Body of pancreas (tissue), 4 donors: ENCODE data around the gene RAB3GAP1. TPM values are rescaled to one million over a fixed set of nuclear protein-coding genes. Genes with fewer than 3 reads are reported as not detected.

Source experiments
- ATAC-seq: fragments of 150-250 bp; one replicate; pipeline ENCODE4 v1.9.1; 2016
- DNase-seq, 4 donors: peaks; one replicate each; pipeline ENCODE4 v3.0.0-alpha.2; 2019
- H3K27ac ChIP-seq, 4 donors: fragments of 200-600 bp; sonication (generic); 1 replicate in 3 of 4; 2 replicates in 1 of 4; pipeline versions ENCODE4 v1.5.1 to v1.6.1; 2016 to 2019; ENCODE audit warnings: mild to moderate bottlenecking in 1 of 4, mixed read lengths in 1 of 4, moderate library complexity in 1 of 4
- H3K27me3 ChIP-seq, 2 donors: fragments of 200-600 bp; sonication (generic); one replicate each; pipeline ENCODE4 v1.6.0; 2016; ENCODE audit warnings: mild to moderate bottlenecking in 1 of 2
- H3K36me3 ChIP-seq, 2 donors: fragments of 200-600 bp; sonication (generic); replicated peaks in 1 of 2; 2 replicates each; pipeline ENCODE4 v1.5.1; 2016; ENCODE audit warnings: low read depth in 2 of 2; ENCODE audit not compliant: insufficient read depth in 1 of 2
- H3K4me1 ChIP-seq: fragments of 200-600 bp; sonication (generic); one replicate; pipeline ENCODE4 v1.6.0; 2016
- H3K4me3 ChIP-seq, 2 donors: fragments of 200-600 bp; sonication (generic); 1 replicate in 1 of 2; 2 replicates in 1 of 2; pipeline ENCODE4 v1.5.1; 2016 to 2019
- H3K9me3 ChIP-seq, 3 donors: fragments of 200-600 bp; sonication (generic); 1 replicate in 2 of 3; 2 replicates in 1 of 3; pipeline ENCODE4 v1.5.1; 2016
- CTCF ChIP-seq, 7 experiments: fragments of 450-650 bp in 4 of 7; fragments of 200-600 bp in 3 of 7; sonication (generic) in 3 of 7; IDR thresholded peaks; one replicate each; pipeline ENCODE4 v1.5.1; 2016 to 2019; ENCODE audit warnings: antibody characterized with exemption in 7 of 7
- POLR2A ChIP-seq, 3 donors: fragments of 450-650 bp; IDR thresholded peaks; one replicate each; pipeline ENCODE4 v1.6.1; 2016; ENCODE audit warnings: antibody characterized with exemption in 3 of 3, mild to moderate bottlenecking in 2 of 3
- WGBS, 2 donors: methylation state at CpG; one replicate each; pipeline ENCODE4 v1.1.5; 2017; 5-methylcytosine and 5-hydroxymethylcytosine counted together
- intact Hi-C: fragments of 100-400 bp; cut with DNase I; formaldehyde crosslinking; loops from one replicate; pipeline ENCODE4 v1.15.1; 2023
- total RNA-seq, 2 donors: library from RNA; depleted of rRNA; stranded (reverse); fragments of >200 nt; gene quantifications; one replicate each; pipeline ENCODE4 v1.1.0, GENCODE V29; 2016

Gene RAB3GAP1
- total RNA-seq, 2 donors from 2014 or later = 29.3 to 39.2 TPM

GRCh38 chr2:135009339-135009738 is 42.8 kb upstream of the RAB3GAP1 start:
- DNase-seq (no peak), ATAC-seq (no peak)
- peaks cover 2% of the 10 kb centered on the region for H3K4me1 ChIP-seq
- no peak for TF ChIP-seq POLR2A (IDR thresholded peaks at IDR 0.05)
- no peak for TF ChIP-seq CTCF (IDR thresholded peaks at IDR 0.05)
- intact Hi-C loops = loop anchor here (5.0 kb wide), 1 partner anchor 703 kb away; no protein-coding TSS in a partner anchor
- H3K4me3 ChIP-seq = no peak overlapping the region
- H3K27ac ChIP-seq = no peak overlapping the region
- WGBS, 2 donors = 100% methylated on average over 1 of the region's 1 CpG
- H3K9me3 ChIP-seq = no peaks in the 10 kb centered on the region
- peaks cover 0 to 5% of the 10 kb centered on the region in 2 donors for H3K27me3 ChIP-seq
- H3K36me3 ChIP-seq = no peaks in the 10 kb centered on the region

GRCh38 chr2:135010200-135010942 is 41.7 kb upstream of the RAB3GAP1 start:
- ATAC-seq (no peak), DNase-seq (no peak)
- Histone ChIP-seq H3K27ac (no peak overlapping the region), H3K4me3 (no peak overlapping the region), H3K4me1 (no peaks in the 10 kb centered on the region), H3K27me3 (no peaks in the 10 kb centered on the region), H3K36me3 (no peaks in the 10 kb centered on the region), H3K9me3 (no peaks in the 10 kb centered on the region)
- intact Hi-C loops = no loop called here
- WGBS, 2 donors = 70 to 75% methylated on average over 10 of the region's 10 CpGs
- TF ChIP-seq CTCF (IDR thresholded peaks at IDR 0.05) (no peak), POLR2A (IDR thresholded peaks at IDR 0.05) (no peak)

GRCh38 chr2:135011633-135012032 is 40.5 kb upstream of the RAB3GAP1 start:
- H3K27ac ChIP-seq = no peak overlapping the region
- TF ChIP-seq CTCF (IDR thresholded peaks at IDR 0.05) (no peak), POLR2A (IDR thresholded peaks at IDR 0.05) (no peak)
- intact Hi-C loops = no loop called here

GRCh38 chr2:135021618-135022017 is 30.5 kb upstream of the RAB3GAP1 start:
- ATAC-seq (no peak), DNase-seq (no peak)
- Histone ChIP-seq H3K27ac (no peak overlapping the region), H3K9me3 (no peaks in the 10 kb centered on the region), H3K4me3 (no peak overlapping the region), H3K27me3 (no peaks in the 10 kb centered on the region), H3K36me3 (no peaks in the 10 kb centered on the region), H3K4me1 (no peaks in the 10 kb centered on the region)
- 90 to 92% methylated on average over 1 of the region's 1 CpG for WGBS, 2 donors
- intact Hi-C loops = no loop called here
- TF ChIP-seq CTCF (IDR thresholded peaks at IDR 0.05) = no peak
- no peak for TF ChIP-seq POLR2A (IDR thresholded peaks at IDR 0.05)

More at GRCh38 chr2:135011633-135012032, 40.5 kb upstream of the RAB3GAP1 start:
- ATAC-seq (no peak), DNase-seq (no peak)
- no peaks in the 10 kb centered on the region for H3K27me3 ChIP-seq
- no peak overlapping the region for H3K4me3 ChIP-seq
- no peaks in the 10 kb centered on the region for H3K36me3 ChIP-seq
- no peaks in the 10 kb centered on the region for H3K9me3 ChIP-seq
- no peaks in the 10 kb centered on the region for H3K4me1 ChIP-seq
